Activated CD4-positive, CD25-positive, alpha-beta regulatory T cell treated with anti-CD3 and anti-CD28 coated beads, Interleukin-2, amount 50 U/mL, for 24 hours (primary cell): Measurements from ENCODE around the gene NFIB.

ENCODE experiments used
- ATAC-seq, 2 donors: fragments of 150-1000 bp; cut with Tn5 transposase; one replicate each; pipeline ENCODE4 v1.10.0; 2021; ENCODE audit warnings: mild to moderate bottlenecking in 1 of 2, moderate library complexity in 1 of 2

The NFIB gene

GRCh38 chr9:14313951-14314423, at the start of gene NFIB:
Gene NFIB, minus strand, starts transcription at chr9:14314141. Its CDS starts 630 bp downstream, at chr9:14313511.
- ATAC-seq: no peak

GRCh38 chr9:14362175-14362574, 48.2 kb upstream of the NFIB start:
- ATAC-seq: no peak

GRCh38 chr9:14361074-14361473, 47.1 kb upstream of the NFIB start:
- no peak for ATAC-seq

GRCh38 chr9:14358523-14358922, 44.6 kb upstream of the NFIB start:
- no peak for ATAC-seq

- ATAC-seq: no peak
Measured at GRCh38 chr9:14356351-14357265, 42.7 kb upstream of the NFIB start.

GRCh38 chr9:14354201-14354600, 40.3 kb upstream of the NFIB start:
- ATAC-seq: no peak

- no peak for ATAC-seq
Measured at GRCh38 chr9:14353222-14354056, 39.5 kb upstream of the NFIB start.

GRCh38 chr9:14352503-14352902, 38.6 kb upstream of the NFIB start:
- no peak for ATAC-seq

GRCh38 chr9:14351221-14351836, 37.4 kb upstream of the NFIB start:
- no peak for ATAC-seq

- no peak for ATAC-seq
Measured at GRCh38 chr9:14350754-14351153, 36.8 kb upstream of the NFIB start.

- no peak for ATAC-seq
Measured at GRCh38 chr9:14350349-14350728, 36.4 kb upstream of the NFIB start.

- ATAC-seq: no peak
Measured at GRCh38 chr9:14349447-14350348, 35.8 kb upstream of the NFIB start.

GRCh38 chr9:14349146-14349446, 35.2 kb upstream of the NFIB start:
- ATAC-seq: no peak

GRCh38 chr9:14348373-14349145, 34.6 kb upstream of the NFIB start:
- ATAC-seq: no peak

GRCh38 chr9:14348123-14348372, 34.1 kb upstream of the NFIB start:
- ATAC-seq: no peak

GRCh38 chr9:14347406-14348122, 33.6 kb upstream of the NFIB start:
- no peak for ATAC-seq

- ATAC-seq: no peak
Measured at GRCh38 chr9:14346811-14347405, 33.0 kb upstream of the NFIB start.

- ATAC-seq: no peak
Measured at GRCh38 chr9:14346231-14346791, 32.4 kb upstream of the NFIB start.

GRCh38 chr9:14345354-14346230, 31.7 kb upstream of the NFIB start:
- ATAC-seq: no peak
